Neuronal stem cell (in vitro differentiated cells): ENCODE measurements around the gene RASA3.

ENCODE experiments used
- DNase-seq: peaks from one replicate; pipeline ENCODE4 v3.0.0-alpha.2; 2013; ENCODE audit warnings: low spot score
- H2AFZ ChIP-seq: one replicate; pipeline ENCODE4 v1.6.1; 2013; ENCODE audit warnings: mild to moderate bottlenecking, low read length, inconsistent platforms
- H2AK5ac ChIP-seq: 2 replicates; pipeline ENCODE4 v1.6.1; 2013; ENCODE audit warnings: low read depth, mild to moderate bottlenecking, inconsistent platforms, low read length, moderate library complexity, mixed read lengths
- H2BK120ac ChIP-seq: 2 replicates; pipeline ENCODE4 v1.6.1; 2013; ENCODE audit warnings: low read depth, mild to moderate bottlenecking, inconsistent platforms, low read length, moderate library complexity, mixed read lengths
- H2BK12ac ChIP-seq: one replicate; pipeline ENCODE4 v1.6.1; 2013; ENCODE audit warnings: low read length, inconsistent platforms
- H2BK15ac ChIP-seq: 2 replicates; pipeline ENCODE4 v1.6.1; 2013; ENCODE audit warnings: mild to moderate bottlenecking, low read length, inconsistent platforms, mixed read lengths
- H2BK5ac ChIP-seq: one replicate; pipeline ENCODE4 v1.6.1; 2013; ENCODE audit warnings: inconsistent platforms, mild to moderate bottlenecking, low read length, moderate library complexity
- H3K14ac ChIP-seq: one replicate; pipeline ENCODE4 v1.6.1; 2013; ENCODE audit warnings: low read length, inconsistent platforms
- H3K18ac ChIP-seq: 2 replicates; pipeline ENCODE4 v1.6.1; 2013; ENCODE audit warnings: low read length, inconsistent platforms
- H3K23ac ChIP-seq: 2 replicates; pipeline ENCODE4 v1.6.1; 2013; ENCODE audit warnings: low read depth, mild to moderate bottlenecking, mixed read lengths, low read length, inconsistent platforms; ENCODE audit not compliant: poor library complexity
- H3K27ac ChIP-seq: replicated peaks from 3 replicates; pipeline ENCODE4 v1.5.1; 2013; ENCODE audit warnings: low read length, inconsistent platforms
- H3K27me3 ChIP-seq, 3 experiments: 2 replicates each; pipeline ENCODE4 v1.6.1; 2013; ENCODE audit warnings: low read length in 3 of 3, mild to moderate bottlenecking in 2 of 3, inconsistent platforms in 1 of 3, low read depth in 1 of 3, mixed read lengths in 1 of 3, moderate library complexity in 1 of 3; ENCODE audit not compliant: control insufficient read depth in 3 of 3, insufficient read depth in 3 of 3
- H3K36me3 ChIP-seq, 2 donors: replicated peaks in 1 of 2; 2 replicates each; pipeline ENCODE4 v1.6.1; 2013; ENCODE audit warnings: low read length in 2 of 2; ENCODE audit not compliant: control insufficient read depth in 2 of 2, insufficient read depth in 2 of 2
- H3K4ac ChIP-seq: 2 replicates; pipeline ENCODE4 v1.6.1; 2013; ENCODE audit warnings: inconsistent platforms, mild to moderate bottlenecking, low read length, moderate library complexity
- H3K4me1 ChIP-seq, 2 donors: 1 replicate in 1 of 2; 2 replicates in 1 of 2; pipeline ENCODE4 v1.6.1; 2013; ENCODE audit warnings: low read length in 2 of 2, low read depth in 1 of 2; ENCODE audit not compliant: control insufficient read depth in 2 of 2, insufficient read depth in 1 of 2
- H3K4me2 ChIP-seq: one replicate; pipeline ENCODE4 v1.6.1; 2013; ENCODE audit warnings: mild to moderate bottlenecking, low read length, inconsistent platforms; ENCODE audit not compliant: insufficient read depth, poor library complexity, severe bottlenecking
- H3K4me3 ChIP-seq, 2 donors: 2 replicates each; pipeline ENCODE4 v1.5.1; 2013; ENCODE audit warnings: low read length in 2 of 2, mild to moderate bottlenecking in 2 of 2, inconsistent platforms in 1 of 2, moderate library complexity in 1 of 2
- H3K79me1 ChIP-seq: one replicate; pipeline ENCODE4 v1.6.1; 2013; ENCODE audit warnings: low read depth, mild to moderate bottlenecking, inconsistent platforms, low read length, moderate library complexity
- H3K9ac ChIP-seq: one replicate; pipeline ENCODE4 v1.6.1; 2013; ENCODE audit warnings: mild to moderate bottlenecking, low read depth, low read length, inconsistent platforms; ENCODE audit not compliant: poor library complexity
- H3K9me3 ChIP-seq, 2 donors: replicated peaks in 1 of 2; 2 replicates each; pipeline versions ENCODE3 to v1.6.1; 2013; ENCODE audit warnings: low read length in 2 of 2, mild to moderate bottlenecking in 2 of 2, inconsistent platforms in 1 of 2, low read depth in 1 of 2, mixed read lengths in 1 of 2, moderate library complexity in 1 of 2; ENCODE audit not compliant: control insufficient read depth in 2 of 2, insufficient read depth in 1 of 2
- H4K8ac ChIP-seq: one replicate; pipeline ENCODE4 v1.6.1; 2013; ENCODE audit warnings: low read depth, mild to moderate bottlenecking, inconsistent platforms, low read length, moderate library complexity
- H4K91ac ChIP-seq: one replicate; pipeline ENCODE4 v1.6.1; 2013; ENCODE audit warnings: low read length, low read depth, mild to moderate bottlenecking, inconsistent platforms; ENCODE audit not compliant: poor library complexity
- WGBS, 2 donors: extraction: QIAGEN DNeasy Blood & Tissue Kit; methylation state at CpG; one replicate each; pipeline ENCODE4 v1.1.7; 2013; ENCODE audit warnings: missing lambda C conversion rate in 2 of 2, mixed read lengths in 1 of 2; ENCODE audit not compliant: insufficient read length in 2 of 2, insufficient replicate concordance in 1 of 2; ENCODE audit errors: extremely low coverage in 2 of 2; 5-methylcytosine and 5-hydroxymethylcytosine counted together

RASA3 gene

GRCh38 chr13:114049626-114050101 is 82.8 kb downstream of the RASA3 start:
- Histone ChIP-seq H2BK15ac (peak overlapping the region; percentile 18), H3K18ac (peak overlapping the region; percentile 75), H3K4me3 (no peak overlapping the region), H4K8ac (no peak overlapping the region), H3K4me2 (no peak overlapping the region), H2BK5ac (no peak overlapping the region), H3K4me1 (peaks cover 12 to 25% of the 10 kb centered on the region in 2 donors), H2BK12ac (peak overlapping the region; percentile 23), H3K36me3 (peaks cover 0 to 16% of the 10 kb centered on the region in 2 donors), H3K14ac (no peak overlapping the region), H3K4ac (no peak overlapping the region), H3K27ac (no peak overlapping the region), H2BK120ac (peak overlapping the region; percentile 62), H2AK5ac (peak overlapping the region; percentile 99), H3K9me3 (no peaks in the 10 kb centered on the region), H3K9ac (peak overlapping the region; percentile 63), H3K23ac (peak overlapping the region; percentile 35), H3K27me3 (no peaks in the 10 kb centered on the region), H2AFZ (no peak overlapping the region), H4K91ac (no peak overlapping the region), H3K79me1 (peaks cover 2% of the 10 kb centered on the region)
- DNase-seq, result no peak
- no CpG with 5 or more reads among the region's 18 CpGs for WGBS, 2 donors

- no peak for DNase-seq
- WGBS, 2 donors, result no CpG with 5 or more reads among the region's 15 CpGs
- Histone ChIP-seq H3K23ac (no peak overlapping the region), H3K27me3 (no peaks in the 10 kb centered on the region), H3K4me3 (no peak overlapping the region), H3K9ac (no peak overlapping the region), H3K79me1 (peaks cover 2% of the 10 kb centered on the region), H3K14ac (no peak overlapping the region), H3K4ac (no peak overlapping the region), H3K4me1 (peaks cover 11 to 28% of the 10 kb centered on the region in 2 donors), H4K91ac (no peak overlapping the region), H3K4me2 (no peak overlapping the region), H3K27ac (no peak overlapping the region), H2BK5ac (no peak overlapping the region), H3K9me3 (no peaks in the 10 kb centered on the region), H4K8ac (no peak overlapping the region), H3K36me3 (peaks cover 0 to 16% of the 10 kb centered on the region in 2 donors), H2BK15ac (peak overlapping the region; percentile 27), H2BK120ac (no peak overlapping the region), H2AK5ac (no peak overlapping the region), H3K18ac (no peak overlapping the region), H2AFZ (no peak overlapping the region), H2BK12ac (no peak overlapping the region)
These were observed 83.4 kb downstream of the RASA3 start for GRCh38 chr13:114049026-114049425.

GRCh38 chr13:114048443-114048842 is 84.0 kb downstream of the RASA3 start:
- no peak overlapping the region for H2BK5ac ChIP-seq
- no peak overlapping the region for H3K4me2 ChIP-seq
- H2BK12ac ChIP-seq, result no peak overlapping the region
- no peak overlapping the region for H2BK120ac ChIP-seq
- no CpG with 5 or more reads among the region's 33 CpGs for WGBS, 2 donors
- H3K4me3 ChIP-seq, result no peak overlapping the region
- H3K4me1 ChIP-seq, result peaks cover 10 to 28% of the 10 kb centered on the region in 2 donors
- no peaks in the 10 kb centered on the region for H3K9me3 ChIP-seq
- no peak overlapping the region for H2AK5ac ChIP-seq
- no peak overlapping the region for H3K9ac ChIP-seq
- H3K27me3 ChIP-seq, result no peaks in the 10 kb centered on the region
- H3K23ac ChIP-seq, result no peak overlapping the region
- H2AFZ ChIP-seq, result no peak overlapping the region
- H3K14ac ChIP-seq, result no peak overlapping the region
- H4K8ac ChIP-seq, result no peak overlapping the region
- H3K79me1 ChIP-seq, result peaks cover 2% of the 10 kb centered on the region
- no peak for DNase-seq
- H2BK15ac ChIP-seq, result peak overlapping the region; percentile 27
- H3K27ac ChIP-seq, result no peak overlapping the region
- H4K91ac ChIP-seq, result no peak overlapping the region
- no peak overlapping the region for H3K4ac ChIP-seq
- peaks cover 0 to 16% of the 10 kb centered on the region in 2 donors for H3K36me3 ChIP-seq
- peak overlapping the region; percentile 75 for H3K18ac ChIP-seq

- Histone ChIP-seq H3K4me2 (no peak overlapping the region), H3K4me3 (peak overlapping the region in 1 of 2 donors; percentile 6), H2AK5ac (peak overlapping the region; percentile 51), H2BK120ac (no peak overlapping the region), H3K79me1 (peaks cover 2% of the 10 kb centered on the region), H3K14ac (no peak overlapping the region), H3K4me1 (peaks cover 7 to 22% of the 10 kb centered on the region in 2 donors), H3K9me3 (no peaks in the 10 kb centered on the region), H3K27me3 (no peaks in the 10 kb centered on the region), H2BK5ac (no peak overlapping the region), H4K8ac (no peak overlapping the region), H3K23ac (no peak overlapping the region), H2BK15ac (no peak overlapping the region), H4K91ac (no peak overlapping the region), H2BK12ac (no peak overlapping the region), H3K9ac (no peak overlapping the region), H3K18ac (peak overlapping the region; percentile 32), H3K36me3 (peaks cover 0 to 22% of the 10 kb centered on the region in 2 donors), H2AFZ (no peak overlapping the region), H3K4ac (no peak overlapping the region), H3K27ac (no peak overlapping the region)
- no peak for DNase-seq
- no CpG with 5 or more reads among the region's 19 CpGs for WGBS, 2 donors
These were observed 85.0 kb downstream of the RASA3 start for GRCh38 chr13:114047358-114047881.
